PC-9 (cell line): ENCODE measurements around the gene PRDM10.

Source experiments
- EZH2 ChIP-seq: fragments of 200-600 bp; sonication (generic); IDR thresholded peaks from 2 replicates; pipeline ENCODE4 v1.8.0; 2017; ENCODE audit warnings: antibody characterized with exemption, low read depth
- TF ChIP-seq, protein P1 (sequence below): fragments of 200-600 bp; sonication (generic); conservative IDR thresholded peaks from 2 replicates; pipeline ENCODE4 v1.6.1; 2017; ENCODE audit warnings: mixed run types, antibody characterized with exemption, mild to moderate bottlenecking, moderate library complexity

- TF ChIP-seq, protein P1, sequence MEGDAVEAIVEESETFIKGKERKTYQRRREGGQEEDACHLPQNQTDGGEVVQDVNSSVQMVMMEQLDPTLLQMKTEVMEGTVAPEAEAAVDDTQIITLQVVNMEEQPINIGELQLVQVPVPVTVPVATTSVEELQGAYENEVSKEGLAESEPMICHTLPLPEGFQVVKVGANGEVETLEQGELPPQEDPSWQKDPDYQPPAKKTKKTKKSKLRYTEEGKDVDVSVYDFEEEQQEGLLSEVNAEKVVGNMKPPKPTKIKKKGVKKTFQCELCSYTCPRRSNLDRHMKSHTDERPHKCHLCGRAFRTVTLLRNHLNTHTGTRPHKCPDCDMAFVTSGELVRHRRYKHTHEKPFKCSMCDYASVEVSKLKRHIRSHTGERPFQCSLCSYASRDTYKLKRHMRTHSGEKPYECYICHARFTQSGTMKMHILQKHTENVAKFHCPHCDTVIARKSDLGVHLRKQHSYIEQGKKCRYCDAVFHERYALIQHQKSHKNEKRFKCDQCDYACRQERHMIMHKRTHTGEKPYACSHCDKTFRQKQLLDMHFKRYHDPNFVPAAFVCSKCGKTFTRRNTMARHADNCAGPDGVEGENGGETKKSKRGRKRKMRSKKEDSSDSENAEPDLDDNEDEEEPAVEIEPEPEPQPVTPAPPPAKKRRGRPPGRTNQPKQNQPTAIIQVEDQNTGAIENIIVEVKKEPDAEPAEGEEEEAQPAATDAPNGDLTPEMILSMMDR = no peak
- no peak for TF ChIP-seq EZH2
Measured at GRCh38 chr11:129922674-129923073, 80.0 kb downstream of the PRDM10 start.
